IMR-90 (cell line): ENCODE measurements around the gene DSC2.

Experiments used
- CEBPB ChIP-seq: IDR thresholded peaks from 2 replicates; pipeline ENCODE4 v1.6.1; 2012; ENCODE audit warnings: low read depth, low read length, improper control_type of control experiment
- CHD1 ChIP-seq: IDR thresholded peaks from 2 replicates; pipeline ENCODE4 v1.6.1; 2012; ENCODE audit warnings: low read depth, low read length, improper control_type of control experiment
- FOS ChIP-seq: fragments of 150-350 bp; IDR thresholded peaks from 2 replicates; pipeline ENCODE4 v1.6.1; 2016; ENCODE audit warnings: low read depth, low read length
- MAFK ChIP-seq: IDR thresholded peaks from 2 replicates; pipeline ENCODE4 v1.6.1; 2012; ENCODE audit warnings: low read depth, low read length, improper control_type of control experiment
- MXI1 ChIP-seq: IDR thresholded peaks from 2 replicates; pipeline ENCODE4 v1.6.1; 2012; ENCODE audit warnings: low read depth, mild to moderate bottlenecking, low read length, moderate library complexity, borderline replicate concordance
- NFE2L2 ChIP-seq: fragments of 150-350 bp; IDR thresholded peaks from 2 replicates; pipeline ENCODE4 v1.6.1; 2016; ENCODE audit warnings: low read depth, mild to moderate bottlenecking, low read length
- POLR2A ChIP-seq: IDR thresholded peaks from 2 replicates; pipeline ENCODE4 v1.6.1; 2012; ENCODE audit warnings: mild to moderate bottlenecking, low read depth, low read length
- RAD21 ChIP-seq: IDR thresholded peaks from 2 replicates; pipeline ENCODE4 v1.6.1; 2012; ENCODE audit warnings: low read length, improper control_type of control experiment
- RCOR1 ChIP-seq: IDR thresholded peaks from 2 replicates; pipeline ENCODE4 v1.6.1; 2012; ENCODE audit warnings: mild to moderate bottlenecking, low read length, improper control_type of control experiment; ENCODE audit not compliant: insufficient replicate concordance
- RFX5 ChIP-seq: IDR thresholded peaks from 2 replicates; pipeline ENCODE4 v1.8.0; 2012; ENCODE audit warnings: low read depth, mild to moderate bottlenecking, low read length, moderate library complexity
- SMC3 ChIP-seq: fragments of 150-350 bp; IDR thresholded peaks from 2 replicates; pipeline ENCODE4 v1.6.1; 2016; ENCODE audit warnings: low read depth, mild to moderate bottlenecking, antibody characterized with exemption, low read length, moderate library complexity
- TF ChIP-seq, protein P1 (sequence below): conservative IDR thresholded peaks from 2 replicates; pipeline ENCODE4 v1.5.1; 2012; ENCODE audit warnings: mild to moderate bottlenecking, low read depth, low read length, improper control_type of control experiment
- TF ChIP-seq, protein P2 (sequence below): fragments of 150-350 bp; IDR thresholded peaks from 2 replicates; pipeline ENCODE4 v1.6.1; 2017; ENCODE audit warnings: mild to moderate bottlenecking, antibody characterized with exemption, low read length, low read depth

DNA sequence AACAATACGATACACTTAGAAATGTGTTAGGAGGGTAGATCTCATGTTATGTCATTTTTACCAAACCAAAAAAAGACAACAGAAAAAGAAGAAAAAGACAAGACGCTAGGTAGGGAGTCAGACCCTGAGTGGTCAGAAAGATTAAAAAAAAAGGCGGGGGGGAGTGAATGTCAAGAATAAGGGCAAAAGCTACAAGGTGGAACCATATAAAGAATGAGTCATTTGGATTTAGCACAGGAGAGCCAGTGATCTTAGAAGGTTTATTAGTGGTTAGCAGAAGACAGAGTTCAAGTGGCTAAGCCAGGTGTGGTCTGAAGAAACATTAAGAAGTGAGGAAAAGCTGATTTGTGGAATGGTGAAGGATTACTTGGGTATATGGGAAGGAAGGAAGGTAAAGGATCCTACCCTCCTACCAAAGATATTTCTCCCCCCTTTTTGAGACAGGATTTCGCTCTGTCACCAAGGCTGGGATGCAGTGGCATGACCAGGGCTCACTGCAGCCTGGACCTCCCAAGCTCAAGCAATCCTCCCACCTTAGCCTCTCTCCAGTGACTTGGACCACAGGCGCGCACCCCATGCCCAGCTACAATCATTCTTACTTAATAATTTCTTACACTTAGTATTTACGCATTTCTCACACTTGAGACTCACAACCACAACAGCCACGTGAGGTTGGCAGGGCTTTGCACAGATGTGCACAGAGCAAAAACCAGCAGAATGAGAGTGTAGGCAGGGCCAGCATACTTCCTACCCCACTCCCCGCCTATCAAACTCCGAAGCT is 2.6 kb downstream of the DSC2 start:
- TF ChIP-seq, protein P1, sequence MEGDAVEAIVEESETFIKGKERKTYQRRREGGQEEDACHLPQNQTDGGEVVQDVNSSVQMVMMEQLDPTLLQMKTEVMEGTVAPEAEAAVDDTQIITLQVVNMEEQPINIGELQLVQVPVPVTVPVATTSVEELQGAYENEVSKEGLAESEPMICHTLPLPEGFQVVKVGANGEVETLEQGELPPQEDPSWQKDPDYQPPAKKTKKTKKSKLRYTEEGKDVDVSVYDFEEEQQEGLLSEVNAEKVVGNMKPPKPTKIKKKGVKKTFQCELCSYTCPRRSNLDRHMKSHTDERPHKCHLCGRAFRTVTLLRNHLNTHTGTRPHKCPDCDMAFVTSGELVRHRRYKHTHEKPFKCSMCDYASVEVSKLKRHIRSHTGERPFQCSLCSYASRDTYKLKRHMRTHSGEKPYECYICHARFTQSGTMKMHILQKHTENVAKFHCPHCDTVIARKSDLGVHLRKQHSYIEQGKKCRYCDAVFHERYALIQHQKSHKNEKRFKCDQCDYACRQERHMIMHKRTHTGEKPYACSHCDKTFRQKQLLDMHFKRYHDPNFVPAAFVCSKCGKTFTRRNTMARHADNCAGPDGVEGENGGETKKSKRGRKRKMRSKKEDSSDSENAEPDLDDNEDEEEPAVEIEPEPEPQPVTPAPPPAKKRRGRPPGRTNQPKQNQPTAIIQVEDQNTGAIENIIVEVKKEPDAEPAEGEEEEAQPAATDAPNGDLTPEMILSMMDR = no peak
- TF ChIP-seq CHD1 (no peak), RAD21 (no peak), MXI1 (no peak), FOS (no peak), POLR2A (no peak), CEBPB (no peak), RFX5 (no peak), RCOR1 (no peak), SMC3 (no peak), NFE2L2 (no peak), MAFK (no peak)
- TF ChIP-seq, protein P2, sequence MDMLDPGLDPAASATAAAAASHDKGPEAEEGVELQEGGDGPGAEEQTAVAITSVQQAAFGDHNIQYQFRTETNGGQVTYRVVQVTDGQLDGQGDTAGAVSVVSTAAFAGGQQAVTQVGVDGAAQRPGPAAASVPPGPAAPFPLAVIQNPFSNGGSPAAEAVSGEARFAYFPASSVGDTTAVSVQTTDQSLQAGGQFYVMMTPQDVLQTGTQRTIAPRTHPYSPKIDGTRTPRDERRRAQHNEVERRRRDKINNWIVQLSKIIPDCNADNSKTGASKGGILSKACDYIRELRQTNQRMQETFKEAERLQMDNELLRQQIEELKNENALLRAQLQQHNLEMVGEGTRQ = no peak
